SH-SY5Y (cell line): Measurements from ENCODE around the gene CPPED1.

Experiments used
- GATA2 ChIP-seq: IDR thresholded peaks from 2 replicates; pipeline ENCODE4 v1.6.1; 2011; ENCODE audit warnings: mild to moderate bottlenecking, low read depth, low read length
- GATA3 ChIP-seq: IDR thresholded peaks from 2 replicates; pipeline ENCODE4 v1.6.1; 2011; ENCODE audit warnings: low read depth, mild to moderate bottlenecking, low read length, moderate library complexity

DNA sequence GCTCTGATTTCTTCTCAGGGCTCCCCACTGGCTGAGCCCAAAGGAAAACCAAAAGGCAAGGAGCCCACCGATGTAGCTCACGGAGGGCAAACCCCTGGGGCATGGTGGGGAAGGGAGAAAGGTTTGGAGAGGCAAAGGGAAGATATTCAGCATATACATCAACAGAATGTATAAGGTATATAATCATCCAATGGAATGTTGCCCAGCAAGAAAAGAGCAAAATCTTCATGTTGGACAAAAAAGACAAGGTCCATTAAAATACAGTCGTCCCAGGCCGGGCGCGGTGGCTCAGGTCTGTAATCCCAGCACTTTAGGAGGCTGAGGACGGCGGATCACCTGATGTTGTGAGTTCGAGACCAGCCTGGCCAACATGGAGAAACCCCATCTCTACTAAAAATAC, 1.6 kb downstream of the CPPED1 start:
- TF ChIP-seq GATA2 (no peak), GATA3 (no peak)
